DMS153 (cell line): ENCODE data around the gene TBC1D2B.

Source experiments
- DNase-seq: peaks from one replicate; lab custom pipeline; 2025; lab: John Stamatoyannopoulos, UW

The TBC1D2B gene

DNA sequence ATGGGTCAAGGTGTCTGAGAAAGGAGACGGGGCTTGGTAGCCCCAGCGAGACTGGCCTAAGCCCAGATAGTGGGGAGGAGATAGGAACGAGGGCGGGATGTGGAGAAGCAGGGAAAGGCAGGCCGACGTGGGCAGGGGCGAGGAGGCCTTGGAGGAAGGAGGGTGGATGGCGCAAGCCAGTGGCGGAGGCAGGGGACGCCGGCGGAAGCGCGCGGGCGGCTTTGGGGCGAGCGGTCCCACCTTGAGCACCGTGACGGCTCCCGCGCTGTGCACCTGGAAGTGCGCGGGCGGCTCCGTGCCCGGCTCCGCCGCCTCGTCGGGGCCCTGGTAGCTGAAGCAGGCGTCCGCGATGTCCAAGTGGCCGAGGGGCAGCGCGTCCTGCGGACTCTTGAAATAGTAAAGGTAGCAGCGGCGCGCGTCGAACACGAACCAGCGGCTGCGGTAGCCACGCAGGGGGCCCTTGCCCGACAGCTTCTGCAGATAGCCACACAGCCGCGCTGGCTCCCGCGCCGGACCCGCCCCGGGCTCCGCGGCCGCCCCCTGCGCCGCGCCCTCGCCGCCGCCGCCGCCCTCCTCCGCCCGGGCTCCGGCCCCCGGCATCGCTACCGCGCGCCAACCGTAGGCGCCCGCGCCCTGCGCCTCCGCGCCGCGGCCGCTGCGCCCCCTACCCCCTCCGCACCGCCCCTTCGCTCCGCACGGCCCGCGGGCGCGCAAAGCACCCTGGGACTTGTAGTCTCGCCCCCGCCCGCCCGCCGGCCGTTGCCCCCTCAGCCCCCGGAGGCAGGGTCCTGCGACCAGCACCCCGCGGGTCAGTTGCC, at the start of gene TBC1D2B:
TSS of gene TBC1D2B (minus strand) at position 659 of the 818 bp plus-strand sequence. CDS start at position 600, 59 bp downstream.
- no peak for DNase-seq

- no peak for DNase-seq
Measured at GRCh38 chr15:78125267-78125666, 47.8 kb upstream of the TBC1D2B start.

DNA sequence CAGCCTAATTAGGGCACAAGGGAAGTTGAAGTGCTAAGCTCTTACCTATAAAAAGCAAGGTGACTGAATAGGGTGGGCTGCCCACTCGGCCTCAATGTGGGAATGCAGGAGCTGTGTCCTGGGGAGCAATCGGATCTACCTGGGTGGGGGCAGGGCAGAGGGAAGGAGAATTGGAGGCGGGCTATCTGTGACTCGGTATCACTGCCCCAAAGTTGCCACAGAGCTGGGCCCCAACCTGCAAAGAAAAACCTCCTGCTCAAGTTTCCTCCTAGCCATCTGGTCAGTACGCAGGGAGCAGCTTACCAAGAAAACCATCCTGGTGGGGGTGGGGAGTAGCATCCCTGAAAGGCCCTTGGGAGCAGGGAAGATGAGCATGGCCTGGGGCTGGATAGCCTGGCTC, 43.0 kb upstream of the TBC1D2B start:
- no peak for DNase-seq

- no peak for DNase-seq
Measured at GRCh38 chr15:78112551-78112950, 35.0 kb upstream of the TBC1D2B start.

GRCh38 chr15:78111788-78112187, 34.3 kb upstream of the TBC1D2B start:
- DNase-seq = no peak

DNA sequence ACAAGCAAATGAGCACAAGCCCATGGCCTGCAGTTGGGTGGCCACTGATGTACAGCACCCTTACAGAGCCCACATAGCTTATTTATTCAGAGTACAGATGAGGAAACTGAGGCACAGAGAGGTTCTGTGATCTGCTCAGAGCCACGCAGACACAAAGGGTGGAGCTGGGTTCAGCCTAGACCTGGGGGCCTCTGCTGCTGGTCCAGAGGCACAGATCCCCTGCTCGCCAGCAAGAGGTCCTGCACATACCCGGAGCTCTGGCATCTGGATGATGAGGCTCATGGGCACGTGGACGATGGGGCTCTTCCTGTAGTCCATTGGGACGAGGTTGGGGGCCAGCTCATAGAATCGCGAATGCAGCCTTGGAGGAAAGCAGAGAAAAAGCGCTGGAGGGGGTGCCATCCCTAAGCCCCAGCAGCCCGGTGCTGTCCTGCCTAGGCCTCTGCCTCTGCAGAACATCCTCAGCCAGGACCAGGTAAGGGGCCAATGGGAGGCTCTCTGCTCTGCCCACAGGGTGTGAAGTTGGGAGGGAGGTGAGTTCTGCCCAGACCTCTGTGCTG, 33.5 kb upstream of the TBC1D2B start:
- no peak for DNase-seq

- DNase-seq = no peak
Measured at GRCh38 chr15:78110096-78110495, 32.6 kb upstream of the TBC1D2B start.

- DNase-seq = no peak
Measured at GRCh38 chr15:78109156-78109555, 31.6 kb upstream of the TBC1D2B start.

- peak; percentile 26 for DNase-seq
Measured at GRCh38 chr15:78108300-78109084, 31.0 kb upstream of the TBC1D2B start.

- DNase-seq = no peak
Measured at GRCh38 chr15:78107471-78107870, 30.0 kb upstream of the TBC1D2B start.

GRCh38 chr15:78105476-78106241, 28.1 kb upstream of the TBC1D2B start:
- DNase-seq = no peak

DNA sequence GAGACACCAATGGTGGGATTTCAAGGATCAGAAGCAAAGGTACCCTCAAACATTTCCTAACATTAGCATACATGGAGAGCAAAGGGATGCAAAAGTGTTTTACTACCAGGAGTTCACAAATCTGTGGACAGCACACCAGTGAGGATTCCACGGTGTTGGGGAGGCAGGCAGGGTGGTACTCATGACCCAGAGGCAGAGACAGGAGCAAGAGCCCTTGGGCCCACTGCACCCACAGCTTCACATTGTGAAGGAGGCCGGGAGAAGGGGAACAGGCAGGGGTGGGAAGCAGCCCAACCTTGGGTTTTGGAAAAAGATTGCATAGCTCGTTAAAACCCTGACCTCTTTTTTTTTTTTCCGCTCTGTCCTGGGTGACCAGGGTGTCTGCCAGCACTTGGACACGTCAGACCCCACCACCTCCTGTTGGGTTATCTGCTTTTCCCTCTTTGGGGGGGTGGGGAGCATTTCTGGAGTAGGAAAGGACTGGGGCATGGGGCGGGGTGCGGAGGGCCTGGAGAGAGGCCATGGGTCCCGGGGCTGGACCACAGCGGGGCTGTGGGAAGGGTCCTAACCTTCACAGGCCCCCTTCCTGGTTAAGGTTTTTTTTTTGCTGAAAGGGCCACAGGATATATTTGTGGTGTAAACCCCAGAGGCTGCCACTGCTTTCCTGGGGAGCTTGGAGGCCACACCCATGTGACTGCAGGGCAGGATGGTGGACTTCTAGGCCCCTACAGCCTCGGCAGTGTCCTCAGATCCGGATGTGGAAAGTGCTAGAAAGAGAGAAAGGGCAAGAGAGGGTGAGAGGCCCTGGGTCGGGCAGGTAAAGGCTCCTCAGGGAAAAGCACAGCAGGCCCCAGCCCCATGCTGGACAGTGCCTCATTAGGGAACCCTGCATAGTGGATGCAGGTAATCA, 27.3 kb upstream of the TBC1D2B start:
- DNase-seq = no peak

- no peak for DNase-seq
Measured at GRCh38 chr15:78104119-78104479, 26.6 kb upstream of the TBC1D2B start.

DNA sequence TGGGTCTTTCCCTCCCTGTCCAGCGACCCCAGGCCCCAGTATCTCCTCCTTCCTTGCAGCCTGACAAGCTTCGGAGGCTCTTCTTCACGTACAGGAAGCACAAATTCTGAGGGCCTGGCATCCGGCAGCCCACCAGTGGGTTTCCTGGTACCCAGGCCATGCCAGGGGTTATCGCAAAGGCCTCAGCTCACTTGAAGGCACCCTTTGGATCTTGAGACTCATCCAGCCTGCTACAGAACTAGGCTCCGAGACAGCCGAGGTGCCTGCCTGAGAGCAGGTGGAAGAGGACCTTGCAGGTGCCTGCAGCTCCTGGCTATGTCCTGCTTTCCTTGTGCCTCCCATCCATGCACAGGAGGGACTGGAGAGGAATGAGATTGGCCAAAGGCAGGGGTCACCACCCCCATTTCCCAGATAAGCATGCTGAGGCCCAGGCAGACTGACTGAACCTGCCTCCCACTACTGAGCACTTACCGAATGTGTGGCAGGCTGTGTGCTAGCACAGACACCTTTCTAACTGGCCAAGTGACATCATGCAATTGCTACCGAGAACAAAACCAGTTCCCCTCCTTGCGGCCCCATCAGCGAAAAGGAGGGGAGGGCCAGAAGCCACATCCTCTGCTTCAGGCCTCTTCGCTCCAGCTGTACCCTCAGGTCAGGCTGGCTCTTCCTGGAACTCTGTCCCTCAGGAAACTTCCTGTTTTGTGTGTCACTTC, 26.1 kb upstream of the TBC1D2B start:
- no peak for DNase-seq

- no peak for DNase-seq
Measured at GRCh38 chr15:78102741-78103140, 25.2 kb upstream of the TBC1D2B start.

DNA sequence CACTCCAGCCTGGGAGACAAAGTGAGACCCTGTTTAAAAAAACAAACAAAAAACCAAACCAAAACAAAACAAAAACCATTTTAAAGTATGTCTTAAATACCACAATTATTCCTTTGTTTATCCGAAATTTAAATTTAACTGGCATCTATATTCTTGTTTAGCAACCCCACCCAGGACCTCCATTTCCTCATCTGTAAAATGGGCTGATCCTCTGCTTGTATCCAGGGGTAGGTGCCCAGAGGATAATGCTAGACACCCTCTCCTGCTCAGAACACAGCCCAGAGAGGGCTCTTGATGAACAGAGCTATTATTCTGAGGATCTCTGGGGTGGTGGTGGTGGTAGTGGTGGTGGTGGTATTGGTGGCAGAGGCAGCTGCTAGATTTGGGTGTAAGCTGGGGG, 24.7 kb upstream of the TBC1D2B start:
- no peak for DNase-seq

GRCh38 chr15:78101423-78102105, 24.1 kb upstream of the TBC1D2B start:
- no peak for DNase-seq

GRCh38 chr15:78100886-78101285, 23.4 kb upstream of the TBC1D2B start:
- DNase-seq = no peak

- no peak for DNase-seq
Measured at GRCh38 chr15:78098131-78098755, 20.7 kb upstream of the TBC1D2B start.
